ENCODE measurements around the gene NUBPL. TPM values are rescaled to one million over a fixed set of nuclear protein-coding genes. Genes with fewer than 3 reads are reported as not detected.

Gene NUBPL
- total and polyA plus RNA-seq, 7 experiments from 2014 or later = 5.8 to 11.7 (median 8.3) TPM

DNA sequence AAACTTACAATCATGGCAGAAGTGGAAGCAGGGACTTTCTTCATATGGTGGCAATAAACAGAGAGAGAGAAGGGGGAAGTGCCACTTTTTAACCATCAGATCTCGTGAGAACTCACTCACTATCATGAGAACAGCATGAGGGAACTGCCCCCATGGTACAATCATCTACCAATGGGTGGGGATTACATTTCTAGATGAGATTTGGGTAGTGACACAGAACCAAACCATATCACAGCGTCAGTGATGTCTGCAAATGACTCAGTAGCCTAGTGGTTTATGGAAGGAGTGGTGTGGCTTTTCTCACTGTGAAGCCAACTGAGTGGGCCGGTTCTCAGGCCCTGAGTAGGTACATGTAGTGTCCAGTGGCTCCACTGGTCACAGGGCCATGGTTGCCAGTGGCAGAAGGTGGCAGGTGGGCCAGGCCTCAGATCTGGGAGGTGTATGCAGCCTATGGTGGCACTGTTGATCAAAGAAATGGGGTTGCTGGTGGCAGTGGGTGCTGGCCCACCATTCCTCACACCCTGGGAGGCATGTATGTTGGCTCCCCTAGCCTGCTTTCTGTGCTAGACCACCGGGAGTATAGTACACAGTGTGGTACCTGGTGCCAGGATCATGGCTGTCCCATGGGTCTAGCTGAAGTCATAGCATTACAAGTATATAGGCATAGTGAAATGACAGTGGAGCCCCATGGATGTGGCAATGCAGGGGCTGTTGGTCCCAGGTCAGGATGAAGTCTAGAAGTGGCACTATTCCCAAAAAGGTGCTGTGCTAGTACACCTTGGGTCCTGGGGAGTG lies 191.9 kb downstream of the NUBPL start:
- no peaks in the 10 kb centered on the region for H3K27me3 Mint-ChIP-seq
- peaks cover 0 to 4% (median 0%) of the 10 kb centered on the region in 7 donors for H3K4me1 Mint-ChIP-seq
- POLR2A ChIA-PET = no interaction called here
- H3K36me3 Mint-ChIP-seq = peaks cover 5 to 55% (median 49%) of the 10 kb centered on the region in 5 donors
- no peak for ATAC-seq
- no peak overlapping the region for H3K4me3 Mint-ChIP-seq
- H3K9me3 Mint-ChIP-seq = peaks cover 15 to 61% (median 39%) of the 10 kb centered on the region in 11 donors
- no peak for DNase-seq
- CTCF ChIA-PET = no interaction called here
- Histone ChIP-seq H3K9me3 (ENCODE audit: control insufficient read depth in 2 of 3, low read length in 3 of 3) (peaks cover 0 to 12% (median 5%) of the 10 kb centered on the region in 3 experiments), H3K4me3 (ENCODE audit: low read length) (no peak overlapping the region), H3K27me3 (ENCODE audit: control insufficient read depth in 2 of 2, insufficient read depth in 2 of 2, low read length in 2 of 2) (no peaks in the 10 kb centered on the region), H3K36me3 (ENCODE audit: control insufficient read depth in 2 of 3, insufficient read depth in 3 of 3, low read length in 3 of 3) (no peaks in the 10 kb centered on the region), H3K27ac (ENCODE audit: low read depth, low read length) (no peak overlapping the region), H3K4me1 (ENCODE audit: control insufficient read depth in 2 of 2, insufficient read depth in 2 of 2, low read length in 2 of 2) (no peaks in the 10 kb centered on the region)
- intact Hi-C loops (cut with micrococcal nuclease) = no loop called here
- no peak overlapping the region for H3K27ac Mint-ChIP-seq

DNA sequence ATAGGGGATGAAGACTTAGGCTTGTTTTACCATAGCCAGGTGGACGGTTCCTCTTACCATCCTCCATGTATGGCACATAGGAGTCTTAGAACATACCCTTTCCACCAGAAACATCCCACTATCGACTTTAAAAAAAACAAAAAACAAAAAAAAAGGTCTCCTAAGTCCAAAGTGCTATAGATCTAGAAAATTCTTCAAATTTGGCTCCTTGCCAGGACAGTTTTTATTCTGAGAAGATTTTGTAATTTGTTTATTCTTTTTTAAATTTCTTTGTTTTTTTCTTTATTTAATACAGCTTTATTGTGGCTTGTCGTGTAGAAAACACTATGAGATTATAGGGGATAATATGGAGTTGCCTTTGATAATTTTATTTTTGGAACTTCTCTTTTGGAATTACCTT lies 197.7 kb downstream of the NUBPL start:
- H3K4me3 Mint-ChIP-seq = no peak overlapping the region

DNA sequence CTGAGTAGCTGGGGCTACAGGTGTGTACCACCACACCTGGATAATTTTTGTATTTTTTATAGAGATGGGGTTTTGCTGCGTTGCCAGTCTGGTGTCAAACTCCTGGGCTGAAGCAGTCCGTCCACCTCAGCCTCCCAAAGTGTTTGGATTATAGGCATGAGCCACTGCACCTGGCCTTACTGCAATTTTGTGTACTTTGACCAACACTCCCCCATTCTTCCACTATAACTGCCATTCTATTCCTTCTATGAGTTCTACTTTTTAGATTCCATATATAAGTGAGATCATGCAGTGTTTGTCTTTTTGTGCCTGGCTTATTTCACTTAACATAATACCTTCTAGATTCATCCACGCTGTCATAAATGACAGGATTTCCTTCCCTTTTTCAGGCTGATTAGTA lies 199.1 kb downstream of the NUBPL start:
- Mint-ChIP-seq H3K4me3 (no peak overlapping the region), H3K36me3 (peaks cover 0 to 27% (median 23%) of the 10 kb centered on the region in 5 donors), H3K9me3 (peaks cover 0 to 9% (median 5%) of the 10 kb centered on the region in 11 donors), H3K27ac (no peak overlapping the region), H3K27me3 (no peaks in the 10 kb centered on the region), H3K4me1 (peaks cover 0 to under 1% (median 0%) of the 10 kb centered on the region in 7 donors)
- no peaks in the 10 kb centered on the region for H3K4me1 ChIP-seq (ENCODE audit: control insufficient read depth in 2 of 2, insufficient read depth in 2 of 2, low read length in 2 of 2)
- no peak overlapping the region for H3K4me3 ChIP-seq (ENCODE audit: low read length)
- H3K9me3 ChIP-seq (ENCODE audit: control insufficient read depth in 2 of 3, low read length in 3 of 3) = no peaks in the 10 kb centered on the region
- intact Hi-C loops (cut with micrococcal nuclease) = no loop called here
- no peak for ATAC-seq
- no peak overlapping the region for H3K27ac ChIP-seq (ENCODE audit: low read depth, low read length)
- CTCF ChIA-PET = no interaction called here
- H3K36me3 ChIP-seq (ENCODE audit: control insufficient read depth in 2 of 3, insufficient read depth in 3 of 3, low read length in 3 of 3) = no peaks in the 10 kb centered on the region
- no peak for DNase-seq
- H3K27me3 ChIP-seq (ENCODE audit: control insufficient read depth in 2 of 2, insufficient read depth in 2 of 2, low read length in 2 of 2) = no peaks in the 10 kb centered on the region
- POLR2A ChIA-PET = no interaction called here

More for the DNA sequence above, 197.7 kb downstream of the NUBPL start:
- Histone ChIP-seq H3K9me3 (ENCODE audit: control insufficient read depth in 2 of 3, low read length in 3 of 3) (no peaks in the 10 kb centered on the region), H3K4me1 (ENCODE audit: control insufficient read depth in 2 of 2, insufficient read depth in 2 of 2, low read length in 2 of 2) (no peaks in the 10 kb centered on the region), H3K27ac (ENCODE audit: low read depth, low read length) (no peak overlapping the region), H3K27me3 (ENCODE audit: control insufficient read depth in 2 of 2, insufficient read depth in 2 of 2, low read length in 2 of 2) (no peaks in the 10 kb centered on the region), H3K4me3 (ENCODE audit: low read length) (no peak overlapping the region), H3K36me3 (ENCODE audit: control insufficient read depth in 2 of 3, insufficient read depth in 3 of 3, low read length in 3 of 3) (no peaks in the 10 kb centered on the region)
- Mint-ChIP-seq H3K27me3 (no peaks in the 10 kb centered on the region), H3K9me3 (peaks cover 0 to 16% (median 9%) of the 10 kb centered on the region in 11 donors), H3K36me3 (peaks cover 1 to 28% (median 22%) of the 10 kb centered on the region in 5 donors), H3K27ac (no peak overlapping the region), H3K4me1 (peaks cover 0 to 2% (median 0%) of the 10 kb centered on the region in 7 donors)
- intact Hi-C loops (cut with micrococcal nuclease) = no loop called here
- DNase-seq = no peak
- POLR2A ChIA-PET = no interaction called here
- CTCF ChIA-PET = no interaction called here
- ATAC-seq = no peak

DNA sequence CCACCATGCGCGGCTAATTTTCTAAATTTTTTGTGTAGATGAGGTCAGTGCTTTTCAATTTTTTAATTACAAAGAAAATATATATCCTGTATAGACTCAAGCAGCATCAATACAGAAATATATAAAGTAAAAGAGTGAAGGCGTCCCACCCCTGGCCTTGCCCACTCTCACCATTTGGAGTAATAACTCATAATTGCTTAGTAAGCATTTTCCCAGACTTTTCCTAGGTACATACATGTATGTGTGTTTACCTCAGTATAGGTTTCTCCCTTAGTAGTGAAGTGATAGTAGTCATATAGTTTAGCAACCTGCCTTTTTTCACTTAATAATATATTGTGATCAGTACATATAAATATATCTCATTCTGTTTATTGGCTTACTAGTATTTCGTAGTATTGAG lies 200.1 kb downstream of the NUBPL start:
- Mint-ChIP-seq H3K9me3 (peaks cover 0 to 8% (median 4%) of the 10 kb centered on the region in 11 donors), H3K27me3 (no peaks in the 10 kb centered on the region), H3K4me1 (no peaks in the 10 kb centered on the region), H3K27ac (no peak overlapping the region), H3K36me3 (peaks cover 0 to 27% (median 21%) of the 10 kb centered on the region in 5 donors), H3K4me3 (no peak overlapping the region)
- no peak overlapping the region for H3K27ac ChIP-seq (ENCODE audit: low read depth, low read length)
- no peak for ATAC-seq
- ChIA-PET POLR2A (no interaction called here), CTCF (no interaction called here)
- no peaks in the 10 kb centered on the region for H3K4me1 ChIP-seq (ENCODE audit: control insufficient read depth in 2 of 2, insufficient read depth in 2 of 2, low read length in 2 of 2)
- intact Hi-C loops (cut with micrococcal nuclease) = no loop called here
- no peaks in the 10 kb centered on the region for H3K27me3 ChIP-seq (ENCODE audit: control insufficient read depth in 2 of 2, insufficient read depth in 2 of 2, low read length in 2 of 2)
- H3K9me3 ChIP-seq (ENCODE audit: control insufficient read depth in 2 of 3, low read length in 3 of 3) = no peaks in the 10 kb centered on the region
- DNase-seq = no peak
- H3K4me3 ChIP-seq (ENCODE audit: low read length) = no peak overlapping the region
- H3K36me3 ChIP-seq (ENCODE audit: control insufficient read depth in 2 of 3, insufficient read depth in 3 of 3, low read length in 3 of 3) = no peaks in the 10 kb centered on the region

DNA sequence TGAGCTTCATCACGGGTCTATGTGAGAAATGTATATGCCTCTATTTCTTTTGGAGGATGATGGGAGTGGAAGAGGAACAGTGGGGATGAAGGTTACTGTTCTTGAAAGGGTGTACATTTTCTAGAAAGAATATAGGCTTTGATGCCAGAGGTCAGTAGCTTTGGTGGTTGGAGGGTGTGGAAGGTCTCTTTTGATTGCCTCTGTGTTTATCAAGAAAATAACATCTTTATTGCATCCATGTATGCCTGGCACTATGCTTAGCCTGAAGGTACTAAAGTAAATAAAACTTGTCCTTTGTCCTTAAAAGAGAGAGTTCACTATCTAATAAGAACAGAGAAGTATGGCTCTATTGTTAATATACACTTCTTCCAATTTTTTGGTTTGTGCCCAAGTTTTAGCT lies 201.8 kb downstream of the NUBPL start:
- ChIA-PET CTCF (interaction anchor here (0.6 kb wide), 1 partner anchor 26 kb away, joined by 3 read pairs; no protein-coding TSS in a partner anchor), POLR2A (no interaction called here)
- ATAC-seq (no peak), DNase-seq (no peak)
- Histone ChIP-seq H3K4me1 (ENCODE audit: control insufficient read depth in 2 of 2, insufficient read depth in 2 of 2, low read length in 2 of 2) (no peaks in the 10 kb centered on the region), H3K9me3 (ENCODE audit: control insufficient read depth in 2 of 3, low read length in 3 of 3) (no peaks in the 10 kb centered on the region), H3K27me3 (ENCODE audit: control insufficient read depth in 2 of 2, insufficient read depth in 2 of 2, low read length in 2 of 2) (no peaks in the 10 kb centered on the region), H3K36me3 (ENCODE audit: control insufficient read depth in 2 of 3, insufficient read depth in 3 of 3, low read length in 3 of 3) (no peaks in the 10 kb centered on the region), H3K27ac (ENCODE audit: low read depth, low read length) (no peak overlapping the region), H3K4me3 (ENCODE audit: low read length) (no peak overlapping the region)
- intact Hi-C loops (cut with micrococcal nuclease) = no loop called here
- peaks cover 0 to 30% (median 18%) of the 10 kb centered on the region in 5 donors for H3K36me3 Mint-ChIP-seq
- peaks cover 0 to 1% (median 0%) of the 10 kb centered on the region in 11 donors for H3K9me3 Mint-ChIP-seq
- no peak overlapping the region for H3K27ac Mint-ChIP-seq
- no peaks in the 10 kb centered on the region for H3K4me1 Mint-ChIP-seq
- H3K27me3 Mint-ChIP-seq = no peaks in the 10 kb centered on the region
- no peak overlapping the region for H3K4me3 Mint-ChIP-seq

DNA sequence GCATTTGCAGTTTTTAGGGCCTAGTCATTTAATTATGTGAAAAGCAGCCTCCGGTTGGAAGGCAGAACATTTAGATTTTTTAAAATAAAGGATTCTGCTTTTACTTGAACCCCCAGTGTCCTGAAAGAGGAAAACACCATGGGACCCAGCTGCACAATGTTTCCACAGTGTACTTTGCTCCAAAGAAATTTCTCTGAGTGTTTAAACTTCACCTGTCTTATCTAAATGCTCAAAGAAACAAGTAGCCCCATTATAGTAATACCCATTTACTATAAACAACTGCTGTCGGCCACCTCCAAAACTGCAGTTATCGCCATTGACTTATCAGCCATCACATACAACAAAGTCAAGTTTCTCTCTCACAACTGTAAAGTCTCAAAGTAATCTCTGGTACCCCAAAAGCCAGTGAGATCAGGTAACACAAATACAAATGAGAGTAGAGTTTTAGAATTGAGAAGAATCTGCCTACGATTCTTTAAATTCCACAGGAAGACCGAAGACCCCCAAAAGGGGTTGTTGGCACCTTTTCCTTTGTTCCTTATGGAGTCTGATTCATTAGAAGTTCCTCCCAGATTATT lies 205.2 kb downstream of the NUBPL start:
- no peaks in the 10 kb centered on the region for H3K4me1 Mint-ChIP-seq
- Histone ChIP-seq H3K36me3 (ENCODE audit: control insufficient read depth in 2 of 3, insufficient read depth in 3 of 3, low read length in 3 of 3) (no peaks in the 10 kb centered on the region), H3K27ac (ENCODE audit: low read depth, low read length) (no peak overlapping the region), H3K4me3 (ENCODE audit: low read length) (no peak overlapping the region), H3K9me3 (ENCODE audit: control insufficient read depth in 2 of 3, low read length in 3 of 3) (no peaks in the 10 kb centered on the region), H3K27me3 (ENCODE audit: control insufficient read depth in 2 of 2, insufficient read depth in 2 of 2, low read length in 2 of 2) (no peaks in the 10 kb centered on the region), H3K4me1 (ENCODE audit: control insufficient read depth in 2 of 2, insufficient read depth in 2 of 2, low read length in 2 of 2) (no peaks in the 10 kb centered on the region)
- DNase-seq (no peak), ATAC-seq (no peak)
- H3K36me3 Mint-ChIP-seq = peaks cover 0 to 42% (median 10%) of the 10 kb centered on the region in 5 donors
- intact Hi-C loops (cut with micrococcal nuclease) = no loop called here
- no peak overlapping the region for H3K4me3 Mint-ChIP-seq
- H3K9me3 Mint-ChIP-seq = peaks cover 0 to 2% (median 0%) of the 10 kb centered on the region in 11 donors
- ChIA-PET POLR2A (no interaction called here), CTCF (no interaction called here)
- H3K27ac Mint-ChIP-seq = no peak overlapping the region
- H3K27me3 Mint-ChIP-seq = no peaks in the 10 kb centered on the region

DNA sequence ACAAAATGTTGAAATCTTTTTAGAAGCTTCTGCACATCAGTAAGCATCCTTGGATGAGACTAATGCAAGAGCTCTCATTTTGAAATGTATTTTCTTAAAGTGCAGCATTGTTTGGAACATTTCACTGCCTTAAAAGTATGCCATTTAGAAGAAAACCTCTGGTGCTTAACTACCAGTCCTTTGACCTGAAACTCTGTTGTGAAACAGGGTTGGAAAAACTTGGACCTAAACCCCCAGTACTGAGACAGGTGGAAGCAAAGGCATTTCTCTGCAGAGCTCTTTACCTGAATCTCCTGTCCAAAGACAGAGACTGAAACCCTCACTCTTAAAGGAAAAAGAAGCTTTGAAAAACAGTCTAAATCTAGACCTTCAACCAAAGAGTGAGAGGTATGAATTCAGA lies 207.2 kb downstream of the NUBPL start:
- intact Hi-C loops (cut with micrococcal nuclease) = no loop called here
- no peaks in the 10 kb centered on the region for H3K27me3 ChIP-seq (ENCODE audit: control insufficient read depth in 2 of 2, insufficient read depth in 2 of 2, low read length in 2 of 2)
- CTCF ChIA-PET = no interaction called here

More for the DNA sequence above, 207.2 kb downstream of the NUBPL start:
- peaks cover 0 to 2% (median 0%) of the 10 kb centered on the region in 11 donors for H3K9me3 Mint-ChIP-seq
- no peaks in the 10 kb centered on the region for H3K4me1 Mint-ChIP-seq
- no peaks in the 10 kb centered on the region for H3K36me3 ChIP-seq (ENCODE audit: control insufficient read depth in 2 of 3, insufficient read depth in 3 of 3, low read length in 3 of 3)
- no peaks in the 10 kb centered on the region for H3K9me3 ChIP-seq (ENCODE audit: control insufficient read depth in 2 of 3, low read length in 3 of 3)
- no peaks in the 10 kb centered on the region for H3K4me1 ChIP-seq (ENCODE audit: control insufficient read depth in 2 of 2, insufficient read depth in 2 of 2, low read length in 2 of 2)
- H3K4me3 Mint-ChIP-seq = no peak overlapping the region
- H3K27ac ChIP-seq (ENCODE audit: low read depth, low read length) = no peak overlapping the region
- H3K27ac Mint-ChIP-seq = no peak overlapping the region
- POLR2A ChIA-PET = no interaction called here
- ATAC-seq (no peak), DNase-seq (no peak)
- H3K36me3 Mint-ChIP-seq = peaks cover 0 to 39% (median 16%) of the 10 kb centered on the region in 5 donors
- no peak overlapping the region for H3K4me3 ChIP-seq (ENCODE audit: low read length)
- H3K27me3 Mint-ChIP-seq = no peaks in the 10 kb centered on the region

Measured in naive thymus-derived CD4-positive, alpha-beta T cell (primary cell).